DOHH2 (cell line): ENCODE data around the gene NCKIPSD.

Experiments used
- CTCF ChIP-seq: fragments of 200-600 bp; sonication (generic); IDR thresholded peaks from one replicate; pipeline ENCODE4 v1.5.1; 2014; ENCODE audit warnings: antibody characterized with exemption, mild to moderate bottlenecking, low read depth, low read length; ENCODE audit not compliant: poor library complexity, severe bottlenecking
- EZH2phosphoT487 ChIP-seq: fragments of 200-600 bp; sonication (generic); IDR thresholded peaks from 2 replicates; pipeline ENCODE4 v1.6.1; 2017; ENCODE audit warnings: borderline replicate concordance, mild to moderate bottlenecking, antibody characterized with exemption, low read length, moderate library complexity, mixed read lengths

- TF ChIP-seq CTCF (no peak), EZH2phosphoT487 (no peak)
These were observed 22.8 kb upstream of the NCKIPSD start for GRCh38 chr3:48708481-48708889.
